22Rv1 (cell line): ENCODE results near the gene TSEN34.
"Not testable (repeated sequence)": the region's sequence is repeated elsewhere in the genome, so short reads cannot be mapped to it uniquely, and the experiment has no call there.

ENCODE experiments used
- ZFX ChIP-seq: fragments of 450-650 bp; IDR thresholded peaks from 2 replicates; pipeline ENCODE4 v1.6.1; 2017; ENCODE audit warnings: antibody characterized with exemption, borderline replicate concordance
- TF ChIP-seq, protein P1 (sequence below): fragments of 450-650 bp; IDR thresholded peaks from 2 replicates; pipeline ENCODE4 v1.5.1; 2017; ENCODE audit warnings: mild to moderate bottlenecking

DNA sequence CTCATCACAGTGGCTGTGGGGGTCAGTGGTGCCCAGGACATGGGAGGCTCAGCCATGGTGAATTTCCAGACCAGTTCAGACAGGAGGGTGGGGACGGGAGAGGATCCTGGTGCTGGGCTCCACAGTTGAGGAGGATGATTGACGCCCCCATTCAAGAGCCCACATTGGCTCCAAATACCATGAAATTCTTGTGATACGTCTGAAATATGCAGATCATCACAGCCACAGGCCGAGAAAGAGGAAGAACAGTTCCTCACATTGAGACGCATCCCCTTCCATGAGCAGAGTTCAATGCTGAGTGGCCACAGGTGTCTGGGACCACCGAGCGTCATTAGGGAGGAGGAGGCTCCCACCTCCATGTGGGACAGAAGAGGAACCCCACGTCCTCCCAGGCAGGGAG lies 52.7 kb downstream of the TSEN34 start:
- TF ChIP-seq, protein P1, sequence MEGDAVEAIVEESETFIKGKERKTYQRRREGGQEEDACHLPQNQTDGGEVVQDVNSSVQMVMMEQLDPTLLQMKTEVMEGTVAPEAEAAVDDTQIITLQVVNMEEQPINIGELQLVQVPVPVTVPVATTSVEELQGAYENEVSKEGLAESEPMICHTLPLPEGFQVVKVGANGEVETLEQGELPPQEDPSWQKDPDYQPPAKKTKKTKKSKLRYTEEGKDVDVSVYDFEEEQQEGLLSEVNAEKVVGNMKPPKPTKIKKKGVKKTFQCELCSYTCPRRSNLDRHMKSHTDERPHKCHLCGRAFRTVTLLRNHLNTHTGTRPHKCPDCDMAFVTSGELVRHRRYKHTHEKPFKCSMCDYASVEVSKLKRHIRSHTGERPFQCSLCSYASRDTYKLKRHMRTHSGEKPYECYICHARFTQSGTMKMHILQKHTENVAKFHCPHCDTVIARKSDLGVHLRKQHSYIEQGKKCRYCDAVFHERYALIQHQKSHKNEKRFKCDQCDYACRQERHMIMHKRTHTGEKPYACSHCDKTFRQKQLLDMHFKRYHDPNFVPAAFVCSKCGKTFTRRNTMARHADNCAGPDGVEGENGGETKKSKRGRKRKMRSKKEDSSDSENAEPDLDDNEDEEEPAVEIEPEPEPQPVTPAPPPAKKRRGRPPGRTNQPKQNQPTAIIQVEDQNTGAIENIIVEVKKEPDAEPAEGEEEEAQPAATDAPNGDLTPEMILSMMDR: not testable (repeated sequence)
- not testable (repeated sequence) for TF ChIP-seq ZFX
